PFSK-1 (cell line): ENCODE data around the gene PHLPP2.

ENCODE experiments used
- FOXP2 ChIP-seq: optimal IDR thresholded peaks from 2 replicates; pipeline ENCODE3; 2011; ENCODE audit warnings: borderline replicate concordance, control low read depth, inconsistent platforms; ENCODE audit not compliant: insufficient read depth; ENCODE audit errors: extremely low read length, extremely low read depth
- POLR2AphosphoS5 ChIP-seq: IDR thresholded peaks from 2 replicates; pipeline ENCODE4 v1.6.1; 2012; ENCODE audit warnings: low read depth, mild to moderate bottlenecking, control low read depth, low read length, moderate library complexity
- REST ChIP-seq, 2 experiments: IDR thresholded peaks; 2 replicates each; pipeline versions ENCODE4 v1.6.1 to v1.8.0; 2011 to 2012; ENCODE audit warnings: low read depth in 2 of 2, low read length in 2 of 2, control low read depth in 1 of 2, inconsistent platforms in 1 of 2, mild to moderate bottlenecking in 1 of 2, moderate library complexity in 1 of 2; ENCODE audit not compliant: insufficient read depth in 1 of 2
- SIN3A ChIP-seq: IDR thresholded peaks from 2 replicates; pipeline ENCODE4 v1.6.1; 2012; ENCODE audit warnings: mild to moderate bottlenecking, low read length, moderate library complexity, borderline replicate concordance; ENCODE audit not compliant: insufficient read depth
- TAF1 ChIP-seq: IDR thresholded peaks from 2 replicates; pipeline ENCODE4 v1.6.1; 2012; ENCODE audit warnings: low read length, control low read depth, borderline replicate concordance; ENCODE audit not compliant: insufficient read depth

PHLPP2 gene

GRCh38 chr16:71626018-71626857 lies 98.3 kb downstream of the PHLPP2 start, which contains the start of gene MARVELD3:
TSS of gene MARVELD3 (plus strand) at chr16:71626184. CDS start at chr16:71626230, 46 bp downstream.
- no peak for TF ChIP-seq REST (IDR thresholded peaks at IDR 0.05; ENCODE audit: insufficient read depth in 1 of 2, low read depth in 2 of 2, low read length in 2 of 2)
- no peak for TF ChIP-seq SIN3A
- TF ChIP-seq TAF1: no peak
- TF ChIP-seq POLR2AphosphoS5: no peak

GRCh38 chr16:71625113-71625850 lies 99.2 kb downstream of the PHLPP2 start:
- TF ChIP-seq TAF1: no peak
- no peak for TF ChIP-seq SIN3A
- no peak for TF ChIP-seq POLR2AphosphoS5
- no peak for TF ChIP-seq FOXP2
- no peak for TF ChIP-seq REST (IDR thresholded peaks at IDR 0.05; ENCODE audit: insufficient read depth in 1 of 2, low read depth in 2 of 2, low read length in 2 of 2)

GRCh38 chr16:71623597-71623996 lies 100.9 kb downstream of the PHLPP2 start:
- TF ChIP-seq FOXP2: no peak
- no peak for TF ChIP-seq SIN3A
- no peak for TF ChIP-seq TAF1
- TF ChIP-seq POLR2AphosphoS5: no peak
- no peak for TF ChIP-seq REST (IDR thresholded peaks at IDR 0.05; ENCODE audit: insufficient read depth in 1 of 2, low read depth in 2 of 2, low read length in 2 of 2)

GRCh38 chr16:71622088-71622487 lies 102.4 kb downstream of the PHLPP2 start:
- TF ChIP-seq REST (IDR thresholded peaks at IDR 0.05; ENCODE audit: insufficient read depth in 1 of 2, low read depth in 2 of 2, low read length in 2 of 2) (no peak), TAF1 (no peak), POLR2AphosphoS5 (no peak), SIN3A (no peak), FOXP2 (no peak)
